HL-60 (cell line): ENCODE results near the gene HCRTR1.

Experiments used
- POLR2AphosphoS5 ChIP-seq: IDR thresholded peaks from 2 replicates; pipeline ENCODE4 v1.6.1; 2012; ENCODE audit warnings: low read depth
- TF ChIP-seq, protein P1 (sequence below): IDR thresholded peaks from one replicate; pipeline ENCODE4 v1.5.1; 2011; ENCODE audit warnings: low read length, control low read depth, inconsistent platforms; ENCODE audit not compliant: insufficient read depth

DNA sequence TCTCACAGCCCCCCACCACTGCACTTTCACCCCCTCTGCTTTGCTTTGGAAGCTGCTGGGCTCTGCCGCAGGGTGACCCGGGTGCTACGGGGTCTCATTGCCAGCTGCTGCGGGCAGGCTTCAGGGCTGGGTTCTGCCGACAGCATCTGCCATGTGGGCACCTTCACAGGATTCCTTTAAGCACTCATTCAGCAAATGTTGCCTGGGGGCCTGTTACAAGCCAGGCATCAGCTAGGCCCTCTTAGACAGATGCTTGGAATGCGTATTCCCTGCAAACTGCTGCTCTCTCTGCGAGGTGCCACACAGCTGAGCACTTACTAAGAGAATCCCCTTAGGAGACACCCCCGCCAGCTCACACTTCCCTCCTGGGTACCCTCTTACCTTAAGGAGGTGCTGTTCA is 57.1 kb downstream of the HCRTR1 start:
- TF ChIP-seq, protein P1, sequence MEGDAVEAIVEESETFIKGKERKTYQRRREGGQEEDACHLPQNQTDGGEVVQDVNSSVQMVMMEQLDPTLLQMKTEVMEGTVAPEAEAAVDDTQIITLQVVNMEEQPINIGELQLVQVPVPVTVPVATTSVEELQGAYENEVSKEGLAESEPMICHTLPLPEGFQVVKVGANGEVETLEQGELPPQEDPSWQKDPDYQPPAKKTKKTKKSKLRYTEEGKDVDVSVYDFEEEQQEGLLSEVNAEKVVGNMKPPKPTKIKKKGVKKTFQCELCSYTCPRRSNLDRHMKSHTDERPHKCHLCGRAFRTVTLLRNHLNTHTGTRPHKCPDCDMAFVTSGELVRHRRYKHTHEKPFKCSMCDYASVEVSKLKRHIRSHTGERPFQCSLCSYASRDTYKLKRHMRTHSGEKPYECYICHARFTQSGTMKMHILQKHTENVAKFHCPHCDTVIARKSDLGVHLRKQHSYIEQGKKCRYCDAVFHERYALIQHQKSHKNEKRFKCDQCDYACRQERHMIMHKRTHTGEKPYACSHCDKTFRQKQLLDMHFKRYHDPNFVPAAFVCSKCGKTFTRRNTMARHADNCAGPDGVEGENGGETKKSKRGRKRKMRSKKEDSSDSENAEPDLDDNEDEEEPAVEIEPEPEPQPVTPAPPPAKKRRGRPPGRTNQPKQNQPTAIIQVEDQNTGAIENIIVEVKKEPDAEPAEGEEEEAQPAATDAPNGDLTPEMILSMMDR, result no peak
- TF ChIP-seq POLR2AphosphoS5, result no peak
